Common myeloid progenitor, CD34-positive (primary cell): Measurements from ENCODE around the gene GRIFIN.
A peak's percentile ranks its signal among the peaks of the same experiment; 100 is the strongest.
"Not testable (repeated sequence)": the region's sequence is repeated elsewhere in the genome, so short reads cannot be mapped to it uniquely, and the experiment has no call there.

Source experiments
- CTCF ChIA-PET: fragments of 350-600 bp; sonication (Branson Sonifier 250); formaldehyde crosslinking; loops from one replicate; lab custom pipeline; 2021; ENCODE audit warnings: antibody characterized with exemption; lab: Charles Lee
- POLR2A ChIA-PET: fragments of 350-600 bp; sonication (Branson Sonifier 250); formaldehyde crosslinking; loops from one replicate; lab custom pipeline; 2021; ENCODE audit warnings: antibody characterized with exemption; lab: Charles Lee
- DNase-seq, 3 donors: peaks; one replicate each; pipeline versions ENCODE4 v3.0.0 to v3.0.0-alpha.2; 2013
- H3K27ac ChIP-seq, 2 experiments: 1 replicate in 1 of 2; 2 replicates in 1 of 2; pipeline ENCODE4 v1.7.0; 2013; ENCODE audit warnings: inconsistent platforms in 2 of 2, low read length in 2 of 2, mild to moderate bottlenecking in 2 of 2, low read depth in 1 of 2, moderate library complexity in 1 of 2; ENCODE audit not compliant: severe bottlenecking in 2 of 2, insufficient read depth in 1 of 2, poor library complexity in 1 of 2
- H3K27me3 ChIP-seq, 5 experiments: replicated peaks in 2 of 5; 1 replicate in 3 of 5; 2 replicates in 2 of 5; pipeline versions ENCODE4 v1.6.1 to v1.7.0; 2013; ENCODE audit warnings: low read length in 4 of 5, mild to moderate bottlenecking in 2 of 5, moderate library complexity in 2 of 5, inconsistent platforms in 1 of 5; ENCODE audit not compliant: insufficient read depth in 5 of 5, control insufficient read depth in 4 of 5
- H3K36me3 ChIP-seq, 4 experiments: 1 replicate in 2 of 4; 2 replicates in 2 of 4; pipeline versions ENCODE4 v1.6.1 to v1.7.0; 2013; ENCODE audit warnings: low read length in 3 of 4, control low read depth in 1 of 4, mild to moderate bottlenecking in 1 of 4; ENCODE audit not compliant: control insufficient read depth in 4 of 4, insufficient read depth in 4 of 4
- H3K4me1 ChIP-seq, 4 experiments: 1 replicate in 3 of 4; 2 replicates in 1 of 4; pipeline versions ENCODE4 v1.6.1 to v1.7.1; 2013; ENCODE audit warnings: low read length in 3 of 4, mild to moderate bottlenecking in 3 of 4, control low read depth in 1 of 4, inconsistent platforms in 1 of 4, moderate library complexity in 1 of 4; ENCODE audit not compliant: control insufficient read depth in 4 of 4, insufficient read depth in 4 of 4; ENCODE audit errors: control extremely low read depth in 1 of 4
- H3K4me3 ChIP-seq, 7 experiments: 1 replicate in 4 of 7; 2 replicates in 3 of 7; pipeline versions ENCODE4 v1.5.1 to v1.7.0; 2013; ENCODE audit warnings: mild to moderate bottlenecking in 7 of 7, low read length in 6 of 7, moderate library complexity in 6 of 7, inconsistent platforms in 2 of 7, low read depth in 2 of 7, control low read depth in 1 of 7; ENCODE audit not compliant: insufficient read depth in 4 of 7, control insufficient read depth in 1 of 7; ENCODE audit errors: extremely low read depth in 1 of 7
- H3K9me3 ChIP-seq, 5 experiments: 1 replicate in 4 of 5; 2 replicates in 1 of 5; pipeline versions ENCODE4 v1.6.1 to v1.7.1; 2013; ENCODE audit warnings: low read length in 4 of 5, mild to moderate bottlenecking in 2 of 5, inconsistent platforms in 1 of 5, low read depth in 1 of 5, moderate library complexity in 1 of 5; ENCODE audit not compliant: control insufficient read depth in 4 of 5, insufficient read depth in 2 of 5; ENCODE audit errors: control extremely low read depth in 1 of 5
- WGBS: methylation state at CpG from one replicate; pipeline ENCODE4 v1.1.5; 2013; ENCODE audit not compliant: insufficient coverage; 5-methylcytosine and 5-hydroxymethylcytosine counted together

Gene GRIFIN

DNA sequence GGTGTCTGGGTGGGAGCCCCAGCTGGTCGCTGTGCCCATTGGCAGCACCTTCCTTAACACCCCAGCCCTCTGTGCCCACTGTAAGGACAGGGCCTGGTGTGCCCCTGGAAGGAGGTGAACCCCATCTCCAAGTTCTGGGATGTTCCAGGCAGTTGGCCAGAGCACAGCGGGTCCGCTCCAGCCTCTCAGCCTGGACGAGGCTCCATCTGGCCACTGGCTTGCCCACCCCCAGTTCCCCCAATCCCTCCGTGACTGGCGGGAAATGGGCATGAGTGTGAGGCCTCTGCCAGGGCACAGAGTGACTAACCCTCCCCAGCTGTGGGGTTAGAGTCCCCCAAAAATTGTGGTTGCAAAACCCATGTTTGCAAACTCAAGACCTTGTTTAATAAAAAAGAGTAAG is 15.6 kb downstream of the GRIFIN start:
- Histone ChIP-seq H3K4me1 (peaks cover 0 to 3% (median 0%) of the 10 kb centered on the region in 4 experiments), H3K27ac (no peak overlapping the region), H3K9me3 (no peaks in the 10 kb centered on the region), H3K4me3 (no peak overlapping the region), H3K27me3 (no peaks in the 10 kb centered on the region), H3K36me3 (no peaks in the 10 kb centered on the region)
- WGBS = 100% methylated on average over 1 of the region's 6 CpGs
- CTCF ChIA-PET = interaction anchor here (2.0 to 4.0 kb wide), 2 partner anchors 9 to 10 kb away, joined by 9 to 33 read pairs; no protein-coding TSS in a partner anchor
- DNase-seq = no peak
- POLR2A ChIA-PET = no interaction called here

DNA sequence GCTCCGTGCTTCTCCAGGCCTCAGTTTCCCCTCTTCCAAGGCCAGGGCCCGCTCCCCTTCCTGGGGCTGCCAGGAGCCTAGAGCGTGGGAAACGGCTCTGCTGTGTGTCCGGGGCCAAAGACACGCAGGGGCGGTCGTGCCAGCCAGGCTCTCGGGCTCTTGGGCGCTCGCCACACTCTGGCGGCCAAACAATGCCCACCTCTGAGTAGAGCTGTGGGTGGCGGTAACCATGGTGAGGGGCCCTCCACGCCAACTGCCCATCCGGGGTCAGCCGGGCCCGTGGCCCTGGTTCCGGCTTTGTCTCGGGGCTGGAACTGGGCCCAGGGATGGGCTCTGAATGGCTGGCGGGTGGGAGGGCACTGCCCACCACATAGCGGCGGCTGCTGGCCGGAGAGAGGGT is 16.0 kb downstream of the GRIFIN start:
- no peak for DNase-seq
- H3K27ac ChIP-seq = no peak overlapping the region
- 97% methylated on average over 20 of the region's 23 CpGs for WGBS
- H3K4me1 ChIP-seq = peaks cover 0 to 3% (median 0%) of the 10 kb centered on the region in 4 experiments
- H3K9me3 ChIP-seq = no peaks in the 10 kb centered on the region
- H3K36me3 ChIP-seq = no peaks in the 10 kb centered on the region
- no peak overlapping the region for H3K4me3 ChIP-seq
- ChIA-PET CTCF (interaction anchor here (0.7 to 4.0 kb wide), 3 partner anchors 9 to 18 kb away, joined by 4 to 33 read pairs (median 9); no protein-coding TSS in a partner anchor), POLR2A (no interaction called here)
- no peaks in the 10 kb centered on the region for H3K27me3 ChIP-seq

DNA sequence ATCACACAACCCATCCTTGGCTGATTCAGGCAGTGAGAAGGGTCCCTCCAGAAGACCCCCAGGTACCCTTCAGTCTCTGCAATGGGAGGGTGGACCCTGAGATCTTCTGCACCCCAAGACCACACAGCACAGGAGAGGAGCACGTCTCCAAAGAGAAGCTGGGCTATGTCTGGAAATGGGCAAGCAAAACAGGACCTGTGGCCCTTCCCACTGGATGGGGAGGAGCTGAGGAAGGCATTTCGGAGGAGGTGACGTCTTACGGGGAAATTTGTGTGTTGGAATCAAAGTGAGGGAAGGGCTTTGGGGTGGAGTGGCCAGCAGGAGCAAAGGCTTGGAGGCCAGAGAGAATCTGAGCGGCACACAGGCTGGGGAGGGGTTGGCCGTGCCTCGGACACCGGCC is 16.5 kb downstream of the GRIFIN start:
- WGBS = 95% methylated on average over 7 of the region's 8 CpGs
- POLR2A ChIA-PET = no interaction called here
- CTCF ChIA-PET = interaction anchor here (0.7 to 4.0 kb wide), 3 partner anchors 9 to 18 kb away, joined by 4 to 33 read pairs (median 9); no protein-coding TSS in a partner anchor
- Histone ChIP-seq H3K27me3 (no peaks in the 10 kb centered on the region), H3K4me1 (peaks cover 0 to 3% (median 0%) of the 10 kb centered on the region in 4 experiments), H3K36me3 (no peaks in the 10 kb centered on the region), H3K4me3 (no peak overlapping the region), H3K27ac (no peak overlapping the region), H3K9me3 (no peaks in the 10 kb centered on the region)
- no peak for DNase-seq

DNA sequence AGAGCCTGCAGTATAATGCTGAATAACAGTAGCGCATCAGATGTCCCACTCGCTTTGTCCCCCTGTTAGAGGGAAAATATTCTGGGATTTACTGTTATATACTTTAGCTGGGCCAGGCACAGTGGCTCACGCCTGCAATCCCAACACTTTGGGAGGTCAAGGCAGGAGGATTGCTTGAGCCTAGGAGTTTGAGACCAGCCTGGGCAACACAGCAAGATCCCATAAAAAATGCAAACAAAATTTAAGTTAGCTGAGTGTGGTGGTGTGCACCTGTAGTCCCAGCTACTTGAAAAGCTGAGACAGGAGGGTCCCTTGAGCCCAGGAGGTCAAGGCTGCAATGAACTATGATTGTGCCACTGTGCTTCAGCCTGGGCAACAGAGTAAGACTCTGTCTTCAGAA is 22.3 kb downstream of the GRIFIN start:
- POLR2A ChIA-PET, H3K36me3 ChIP-seq, H3K4me3 ChIP-seq, H3K27me3 ChIP-seq, H3K9me3 ChIP-seq, H3K27ac ChIP-seq, DNase-seq: not testable (repeated sequence)
- H3K4me1 ChIP-seq = peaks cover 0 to 15% (median 13%) of the 10 kb centered on the region in 4 experiments
- CTCF ChIA-PET = interaction anchor here (0.8 to 10.8 kb wide), 5 partner anchors 14 to 190 kb away, joined by 3 to 219 read pairs (median 5); no protein-coding TSS in a partner anchor
- WGBS = 100% methylated on average over 1 of the region's 3 CpGs

DNA sequence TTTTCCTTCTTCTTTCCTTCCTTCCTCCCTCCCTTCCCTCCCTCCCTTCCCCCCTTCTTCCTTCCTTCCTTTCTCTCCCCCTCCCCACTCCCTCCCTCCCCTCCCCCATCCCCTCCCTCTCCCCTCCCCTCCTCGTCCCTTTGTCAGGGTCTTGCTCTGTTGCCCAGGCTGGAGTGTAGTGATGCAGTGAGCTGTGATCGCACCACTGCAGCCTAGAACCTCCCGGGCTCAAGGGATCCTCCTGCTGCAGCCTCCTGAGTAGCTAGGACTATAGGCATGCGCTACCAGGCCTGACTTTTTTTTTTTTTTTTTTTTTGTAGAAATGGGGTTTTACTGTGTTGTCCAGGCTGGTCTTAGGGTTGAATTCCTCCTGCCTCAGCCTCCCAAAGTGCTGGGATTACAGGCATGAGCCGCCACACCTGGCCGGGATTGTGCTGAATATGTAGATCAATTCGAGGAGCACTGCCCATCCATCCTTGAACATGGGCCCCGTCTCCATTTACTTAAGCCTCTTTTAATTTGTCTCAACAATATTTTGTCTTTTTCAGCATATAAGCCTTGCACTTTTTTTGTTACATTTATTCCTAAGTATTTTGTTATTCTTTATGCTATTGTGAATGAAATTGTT is 23.4 kb downstream of the GRIFIN start:
- no peak for DNase-seq
- 83% methylated on average over 2 of the region's 8 CpGs for WGBS
- H3K36me3 ChIP-seq = peaks cover 0 to 5% (median 0%) of the 10 kb centered on the region in 4 experiments
- H3K4me3 ChIP-seq = no peak overlapping the region
- peaks cover 0 to 15% (median 12%) of the 10 kb centered on the region in 4 experiments for H3K4me1 ChIP-seq
- ChIA-PET POLR2A (interaction anchor here (0.6 to 1.0 kb wide), 2 partner anchors 16 to 99 kb away, joined by 3 to 4 read pairs; no protein-coding TSS in a partner anchor), CTCF (interaction anchor here (0.7 to 10.8 kb wide), 15 partner anchors 12 to 184 kb away, joined by 3 to 219 read pairs (median 4); no protein-coding TSS in a partner anchor)
- no peaks in the 10 kb centered on the region for H3K27me3 ChIP-seq
- H3K9me3 ChIP-seq = no peaks in the 10 kb centered on the region
- no peak overlapping the region for H3K27ac ChIP-seq

DNA sequence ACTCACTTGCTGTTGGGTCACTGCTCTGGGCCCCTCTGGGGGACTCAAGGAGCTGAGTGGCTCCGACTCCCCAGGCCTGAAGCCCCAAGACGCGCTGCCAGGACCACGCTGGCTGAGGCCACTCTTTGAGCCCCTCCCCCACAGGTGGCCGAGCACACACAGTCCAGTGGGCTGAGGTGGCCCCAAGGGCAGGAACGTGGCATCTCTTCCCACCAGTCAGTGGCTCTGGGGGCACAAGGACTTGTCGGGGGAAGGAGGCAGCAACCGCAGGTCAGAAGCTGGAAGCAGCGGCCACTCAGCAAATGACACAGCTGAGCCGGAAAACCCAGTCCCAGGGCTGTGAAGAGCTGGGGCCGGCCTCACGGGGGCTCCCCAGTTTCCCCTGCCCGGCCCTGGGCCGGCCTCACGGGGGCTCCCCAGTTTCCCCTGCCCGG is 24.1 kb downstream of the GRIFIN start:
- H3K27ac ChIP-seq = peak overlapping the region in 1 of 2 experiments; percentile 14
- POLR2A ChIA-PET = interaction anchor here (0.6 to 1.0 kb wide), 2 partner anchors 17 to 98 kb away, joined by 3 to 4 read pairs; no protein-coding TSS in a partner anchor

More for the DNA sequence above, 24.1 kb downstream of the GRIFIN start:
- H3K36me3 ChIP-seq = peaks cover 0 to 7% (median under 1%) of the 10 kb centered on the region in 4 experiments
- peak overlapping the region in 6 of 7 experiments; percentile 44 to 77 (median 60) for H3K4me3 ChIP-seq
- CTCF ChIA-PET = interaction anchor here (0.7 to 10.8 kb wide), 25 partner anchors 8 to 258 kb away, joined by 3 to 219 read pairs (median 4); no protein-coding TSS in a partner anchor
- H3K27me3 ChIP-seq = no peaks in the 10 kb centered on the region
- 0% methylated on average over 11 of the region's 16 CpGs for WGBS
- DNase-seq = peak; percentile 40 to 80 (median 73)
- H3K9me3 ChIP-seq = no peaks in the 10 kb centered on the region
- H3K4me1 ChIP-seq = peaks cover 0 to 15% (median 12%) of the 10 kb centered on the region in 4 experiments
